ENCODE data around the gene CELA2B. TPM values are rescaled to one million over a fixed set of nuclear protein-coding genes. Genes with fewer than 3 reads are reported as not detected.
A peak's percentile ranks its signal among the peaks of the same experiment; 100 is the strongest.
"Not testable (repeated sequence)": the region's sequence is repeated elsewhere in the genome, so short reads cannot be mapped to it uniquely, and the experiment has no call there.

Gene CELA2B
- total RNA-seq, 2 donors from 2014 or later = not detected

- Mint-ChIP-seq H3K4me1 (peaks cover 13% of the 10 kb centered on the region), H3K27me3 (ENCODE audit: insufficient read depth) (no peaks in the 10 kb centered on the region), H3K27ac (no peak overlapping the region), H3K9me3 (no peaks in the 10 kb centered on the region), H3K36me3 (ENCODE audit: low read depth) (peaks cover 15% of the 10 kb centered on the region), H3K4me3 (no peak overlapping the region)
- H3K9ac ChIP-seq (ENCODE audit: extremely low read depth, low read length, poor library complexity, severe bottlenecking) = no peak overlapping the region
- DNase-seq = peak; percentile 33
- no peak overlapping the region for H3K27ac ChIP-seq (ENCODE audit: low read depth, low read length)
- no peaks in the 10 kb centered on the region for H3K27me3 ChIP-seq (ENCODE audit: control insufficient read depth, insufficient read depth, low read length, poor library complexity, severe bottlenecking)
- H3K9me3 ChIP-seq (ENCODE audit: control insufficient read depth, low read length) = no peaks in the 10 kb centered on the region
- no peaks in the 10 kb centered on the region for H3K4me1 ChIP-seq (ENCODE audit: control insufficient read depth, insufficient read depth, low read length)
- no peak overlapping the region for H3K4me3 ChIP-seq (ENCODE audit: low read length)
- no peak for TF ChIP-seq CTCF (conservative IDR thresholded peaks at IDR 0.05)
- WGBS, 2 experiments (ENCODE audit: insufficient coverage in 1 of 2, insufficient read length in 1 of 2) = 93 to 100% methylated on average over 1 to 3 of the region's 3 CpGs
- peaks cover 13% of the 10 kb centered on the region for H3K36me3 ChIP-seq (ENCODE audit: control insufficient read depth, insufficient read depth, low read length)
These were observed 43.7 kb downstream of the CELA2B start for GRCh38 chr1:15519625-15520024.

- peak; percentile 34 for DNase-seq
- H3K9me3 Mint-ChIP-seq; H3K36me3 ChIP-seq (ENCODE audit: control insufficient read depth, insufficient read depth, low read length); H3K4me1 ChIP-seq (ENCODE audit: control insufficient read depth, insufficient read depth, low read length); H3K4me3 Mint-ChIP-seq; H3K27me3 ChIP-seq (ENCODE audit: control insufficient read depth, insufficient read depth, low read length, poor library complexity, severe bottlenecking); H3K9ac ChIP-seq (ENCODE audit: extremely low read depth, low read length, poor library complexity, severe bottlenecking); H3K27me3 Mint-ChIP-seq (ENCODE audit: insufficient read depth); H3K27ac ChIP-seq (ENCODE audit: low read depth, low read length); H3K9me3 ChIP-seq (ENCODE audit: control insufficient read depth, low read length); H3K27ac Mint-ChIP-seq; H3K4me3 ChIP-seq (ENCODE audit: low read length): not testable (repeated sequence)
- H3K4me1 Mint-ChIP-seq = peaks cover 22% of the 10 kb centered on the region
- H3K36me3 Mint-ChIP-seq (ENCODE audit: low read depth) = peaks cover 15% of the 10 kb centered on the region
- WGBS, 2 experiments (ENCODE audit: insufficient coverage in 1 of 2, insufficient read length in 1 of 2) = 92 to 93% methylated on average over 8 to 16 of the region's 17 CpGs
These were observed 45.5 kb downstream of the CELA2B start for GRCh38 chr1:15521206-15521906.

GRCh38 chr1:15522551-15522950 is 46.6 kb downstream of the CELA2B start:
- Mint-ChIP-seq H3K27ac (no peak overlapping the region), H3K36me3 (ENCODE audit: low read depth) (peaks cover 5% of the 10 kb centered on the region), H3K9me3 (no peaks in the 10 kb centered on the region), H3K27me3 (ENCODE audit: insufficient read depth) (no peaks in the 10 kb centered on the region), H3K4me3 (peak overlapping the region; percentile 82), H3K4me1 (peaks cover 25% of the 10 kb centered on the region)
- TF ChIP-seq CTCF (conservative IDR thresholded peaks at IDR 0.05) = no peak
- Histone ChIP-seq H3K4me1 (ENCODE audit: control insufficient read depth, insufficient read depth, low read length) (no peaks in the 10 kb centered on the region), H3K4me3 (ENCODE audit: low read length) (no peak overlapping the region), H3K9ac (ENCODE audit: extremely low read depth, low read length, poor library complexity, severe bottlenecking) (no peak overlapping the region), H3K9me3 (ENCODE audit: control insufficient read depth, low read length) (no peaks in the 10 kb centered on the region), H3K27me3 (ENCODE audit: control insufficient read depth, insufficient read depth, low read length, poor library complexity, severe bottlenecking) (no peaks in the 10 kb centered on the region), H3K27ac (ENCODE audit: low read depth, low read length) (no peak overlapping the region), H3K36me3 (ENCODE audit: control insufficient read depth, insufficient read depth, low read length) (no peaks in the 10 kb centered on the region)
- peak; percentile 20 for DNase-seq
- WGBS, 2 experiments (ENCODE audit: insufficient coverage in 1 of 2, insufficient read length in 1 of 2) = 91 to 93% methylated on average over 3 to 4 of the region's 4 CpGs

Measured in endodermal cell (in vitro differentiated cells).